ENCODE results near the gene PSG3.
"Not testable (repeated sequence)": the region's sequence is repeated elsewhere in the genome, so short reads cannot be mapped to it uniquely, and the experiment has no call there.

Gene PSG3

DNA sequence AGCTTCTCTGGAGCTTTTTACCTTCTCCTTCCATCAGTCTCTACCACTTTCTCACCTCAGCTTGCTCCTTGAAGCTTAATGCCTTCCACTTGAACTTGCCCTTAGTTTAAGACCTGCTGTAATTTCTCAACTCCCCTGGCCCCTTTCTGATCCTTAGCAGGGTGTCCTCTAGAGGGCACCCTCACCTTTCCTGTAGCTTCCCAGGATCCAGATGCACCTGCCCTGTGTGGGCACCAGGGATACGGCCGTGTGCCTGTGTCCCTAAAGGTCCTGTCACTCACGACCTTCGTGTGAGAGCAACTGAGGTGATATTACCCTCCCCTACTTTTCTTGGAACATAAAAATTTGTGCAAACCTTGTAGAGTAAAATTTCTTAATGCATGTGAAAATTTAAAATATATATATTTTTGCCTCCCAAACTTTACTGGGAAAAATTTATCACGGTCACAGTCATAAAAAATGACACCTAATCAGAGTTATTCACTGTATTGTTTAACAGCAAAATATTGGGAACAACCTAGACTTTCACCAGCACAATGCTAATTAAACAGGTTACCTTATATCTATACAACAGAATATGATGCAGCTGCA is 46.4 kb downstream of the PSG3 start:
- DNase-seq = no peak

DNA sequence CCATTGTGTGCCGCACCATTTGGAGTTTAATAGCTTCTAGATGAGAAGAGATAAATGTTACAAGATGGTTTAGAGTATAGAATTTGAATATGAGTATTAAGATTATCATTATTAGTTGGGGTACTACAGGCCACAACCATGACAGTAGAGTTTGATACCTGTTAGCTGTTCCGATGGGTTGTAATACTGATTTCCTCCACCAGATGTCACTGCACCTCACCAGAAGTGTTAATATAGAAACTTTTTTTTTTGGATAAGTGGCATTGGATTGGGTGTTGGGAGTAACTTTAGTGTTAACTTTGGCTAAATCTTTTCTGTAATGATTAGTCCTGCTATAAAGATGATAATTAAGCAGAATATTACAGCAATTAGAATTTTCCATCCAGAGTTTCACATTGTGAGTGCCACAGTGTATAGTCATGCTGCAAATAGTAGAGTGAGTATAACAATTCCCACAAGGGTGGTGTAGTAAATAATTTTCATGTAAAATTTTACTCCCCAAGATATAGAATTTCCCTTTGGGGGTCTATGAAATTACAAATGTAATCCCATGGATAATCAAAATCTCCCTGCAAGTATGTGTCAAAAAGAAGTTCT is 56.3 kb downstream of the PSG3 start:
- DNase-seq = no peak

DNA sequence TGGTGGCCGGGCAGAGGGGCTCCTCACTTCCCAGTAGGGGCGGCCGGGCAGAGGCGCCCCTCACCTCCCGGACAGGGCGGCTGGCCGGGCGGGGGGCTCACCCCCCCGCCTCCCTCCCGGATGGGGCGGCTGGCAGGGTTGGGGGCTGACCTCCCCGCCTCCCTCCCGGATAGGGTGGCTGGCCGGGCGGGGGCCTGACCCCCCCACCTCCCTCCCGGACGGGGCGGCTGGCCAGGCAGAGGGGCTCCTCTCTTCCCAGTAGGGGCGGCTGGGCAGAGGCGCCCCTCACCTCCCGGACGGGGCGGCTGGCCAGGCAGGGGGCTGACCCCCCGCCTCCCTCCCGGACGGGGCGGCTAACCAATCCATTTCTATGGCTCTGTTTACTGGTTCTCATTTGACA is 64.0 kb downstream of the PSG3 start:
- DNase-seq = not testable (repeated sequence)

DNA sequence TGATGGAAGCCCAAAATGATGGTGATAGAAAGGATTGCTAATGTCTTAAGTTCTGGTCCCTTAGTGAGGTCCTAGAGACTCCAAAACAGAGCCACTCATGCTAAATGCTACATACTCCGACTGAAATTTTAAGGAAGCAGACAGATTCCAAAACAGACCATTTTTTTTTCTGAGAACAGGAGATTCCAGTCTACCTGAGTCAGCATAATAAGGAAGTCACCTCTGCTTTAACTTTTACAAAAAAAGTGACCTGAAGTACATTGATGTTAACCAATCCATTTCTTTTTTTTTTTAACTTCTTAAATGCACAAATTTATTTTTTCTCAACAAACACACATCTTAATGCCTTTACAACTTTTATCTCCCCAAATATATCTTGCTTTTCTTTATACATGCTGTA is 65.7 kb downstream of the PSG3 start:
- not testable (repeated sequence) for DNase-seq

Measured in activated CD8-positive, alpha-beta memory T cell treated with anti-CD3 and anti-CD28 coated beads, Interleukin-2, amount 50 U/mL, for 4 hours (primary cell).